Muscle of arm (tissue), 12 donors: ENCODE data around the gene KRTAP3-2. TPM values are rescaled to one million over a fixed set of nuclear protein-coding genes. Genes with fewer than 3 reads are reported as not detected.

ENCODE experiments used
- DNase-seq: peaks from one replicate; pipeline ENCODE4 v3.0.0-alpha.2; 2013
- polyA plus RNA-seq, 12 donors: library from polyadenylated mRNA; unstranded; fragments of 120-200 nt; gene quantifications; one replicate each; pipeline ENCODE4 v1.2.1, GENCODE V29; 2013; ENCODE audit not compliant: insufficient read length in 12 of 12

KRTAP3-2 gene
- polyA plus RNA-seq, 12 donors = 0.22 to 1.4 (median 0.86) TPM; not detected in 3

DNA sequence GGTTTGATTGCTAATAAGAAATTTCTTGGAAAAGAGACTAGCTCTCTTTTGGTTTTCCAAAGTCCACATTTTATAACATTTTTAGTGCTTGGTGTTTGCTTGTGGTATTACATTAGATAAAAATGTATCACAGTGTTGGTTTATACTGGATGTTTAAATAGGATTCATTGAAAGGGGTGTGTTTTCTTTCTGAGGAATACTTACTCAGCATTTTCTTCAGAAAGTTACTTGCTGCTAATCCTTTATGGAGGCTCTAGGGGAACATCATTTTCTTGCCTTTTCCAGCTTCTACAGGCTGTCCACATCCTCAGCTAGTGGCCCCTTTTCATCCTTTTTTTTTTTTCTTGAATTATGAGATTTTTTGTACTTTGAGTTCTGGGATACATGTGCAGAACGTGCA is 32.1 kb downstream of the KRTAP3-2 start:
- DNase-seq = no peak

DNA sequence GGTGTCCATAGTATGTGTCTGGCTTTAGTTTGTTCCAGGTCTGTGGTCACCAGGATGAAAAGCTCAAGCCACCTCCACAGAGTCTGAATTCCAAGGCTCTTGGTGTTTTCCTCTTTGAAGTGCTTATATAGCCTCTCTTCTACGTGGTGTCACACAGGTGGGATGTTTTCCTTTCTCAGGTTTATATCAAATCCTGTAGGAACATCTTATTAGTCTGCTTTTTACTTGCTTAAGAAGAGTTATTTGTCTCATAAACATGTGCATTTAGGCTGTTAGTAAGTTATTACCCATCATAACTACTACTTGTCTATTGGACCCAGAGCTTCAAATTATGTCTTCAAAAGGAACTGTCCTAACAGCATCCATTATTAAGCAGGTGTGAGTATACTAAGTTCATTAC is 32.9 kb downstream of the KRTAP3-2 start, which contains the start of gene KRT39:
KRT39 (minus strand) TSS at position 101 of the 400 bp plus-strand sequence; CDS start at position 9, 92 bp downstream.
- DNase-seq = no peak

DNA sequence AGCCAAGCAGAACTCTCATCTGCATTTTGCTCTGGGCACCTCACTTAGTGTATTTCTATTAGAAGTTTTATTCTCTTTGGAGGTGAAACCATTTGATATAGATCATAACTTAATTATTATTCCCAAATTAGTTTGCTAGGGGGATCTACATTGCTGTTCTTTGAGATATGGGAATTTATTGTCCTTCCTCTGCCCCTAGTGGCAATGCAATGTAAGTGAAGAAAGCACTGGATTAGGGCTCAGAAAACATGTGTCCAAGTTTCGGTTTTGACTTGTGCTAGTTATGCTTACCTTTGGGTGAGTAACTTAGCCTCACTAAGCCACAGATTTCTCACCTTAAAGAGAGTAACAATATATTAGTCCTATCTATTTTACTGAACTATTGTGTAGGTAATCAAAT is 35.9 kb downstream of the KRTAP3-2 start:
- DNase-seq = no peak

DNA sequence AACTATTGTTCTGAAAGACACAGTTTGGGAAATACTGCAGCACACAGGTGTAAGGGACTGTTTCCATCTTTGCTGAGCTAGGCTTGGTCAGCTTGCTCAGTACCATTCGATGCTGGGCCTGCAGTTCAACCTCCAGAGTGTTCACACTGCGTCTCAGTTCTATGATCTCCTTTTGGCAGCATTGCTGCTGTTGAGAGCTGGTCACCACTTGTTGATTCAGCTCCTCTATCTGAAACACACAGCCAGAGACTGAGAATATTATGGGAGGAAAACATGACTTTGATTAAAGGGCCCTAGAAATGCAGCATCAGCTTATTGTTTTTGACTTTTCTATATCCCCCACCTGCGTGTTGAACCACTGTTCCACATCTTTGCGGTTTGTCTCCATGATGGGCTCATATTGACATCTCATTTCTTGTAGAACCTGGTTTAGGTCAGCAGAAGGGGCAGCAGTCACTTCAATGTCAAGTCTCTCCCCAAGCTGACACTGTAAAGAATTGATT is 37.6 kb downstream of the KRTAP3-2 start:
- DNase-seq = no peak

DNA sequence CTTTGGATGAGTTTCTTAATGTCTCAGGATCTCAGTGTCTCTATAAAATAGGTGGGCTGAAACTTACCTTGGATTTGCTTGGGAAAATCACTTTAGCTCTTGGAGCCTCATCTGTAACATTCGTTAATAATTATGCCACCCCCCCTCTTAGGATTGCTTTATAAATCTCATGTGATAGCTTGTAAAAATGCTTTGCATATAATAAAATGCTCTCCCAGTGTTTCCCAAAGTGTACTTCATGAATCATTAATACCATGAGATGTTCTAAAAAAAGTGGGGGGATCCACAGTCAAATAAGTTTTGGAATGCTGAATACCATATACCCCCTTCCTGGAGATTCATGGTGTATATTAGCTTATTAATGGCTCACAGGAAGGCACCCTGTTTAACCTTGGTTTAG is 38.1 kb downstream of the KRTAP3-2 start:
- no peak for DNase-seq

DNA sequence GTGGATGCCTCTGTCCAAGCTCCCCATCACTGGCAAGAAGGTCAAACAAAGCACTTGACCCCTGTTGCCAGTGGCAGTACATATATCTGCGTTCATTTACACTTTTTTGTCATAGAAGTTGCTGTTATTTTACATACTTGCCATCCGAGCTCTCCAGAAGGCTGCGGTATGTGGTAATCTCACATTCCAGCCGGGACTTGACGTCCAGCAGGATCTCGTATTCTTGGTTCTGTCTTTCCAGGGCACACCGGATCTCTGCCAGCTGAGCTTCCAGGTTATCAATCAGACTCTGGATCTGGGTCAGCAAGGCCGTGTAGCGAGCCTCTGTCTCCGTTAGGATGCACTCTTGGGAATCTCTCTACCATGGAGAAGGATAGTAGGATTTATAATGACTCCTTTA is 39.6 kb downstream of the KRTAP3-2 start:
- DNase-seq = no peak

DNA sequence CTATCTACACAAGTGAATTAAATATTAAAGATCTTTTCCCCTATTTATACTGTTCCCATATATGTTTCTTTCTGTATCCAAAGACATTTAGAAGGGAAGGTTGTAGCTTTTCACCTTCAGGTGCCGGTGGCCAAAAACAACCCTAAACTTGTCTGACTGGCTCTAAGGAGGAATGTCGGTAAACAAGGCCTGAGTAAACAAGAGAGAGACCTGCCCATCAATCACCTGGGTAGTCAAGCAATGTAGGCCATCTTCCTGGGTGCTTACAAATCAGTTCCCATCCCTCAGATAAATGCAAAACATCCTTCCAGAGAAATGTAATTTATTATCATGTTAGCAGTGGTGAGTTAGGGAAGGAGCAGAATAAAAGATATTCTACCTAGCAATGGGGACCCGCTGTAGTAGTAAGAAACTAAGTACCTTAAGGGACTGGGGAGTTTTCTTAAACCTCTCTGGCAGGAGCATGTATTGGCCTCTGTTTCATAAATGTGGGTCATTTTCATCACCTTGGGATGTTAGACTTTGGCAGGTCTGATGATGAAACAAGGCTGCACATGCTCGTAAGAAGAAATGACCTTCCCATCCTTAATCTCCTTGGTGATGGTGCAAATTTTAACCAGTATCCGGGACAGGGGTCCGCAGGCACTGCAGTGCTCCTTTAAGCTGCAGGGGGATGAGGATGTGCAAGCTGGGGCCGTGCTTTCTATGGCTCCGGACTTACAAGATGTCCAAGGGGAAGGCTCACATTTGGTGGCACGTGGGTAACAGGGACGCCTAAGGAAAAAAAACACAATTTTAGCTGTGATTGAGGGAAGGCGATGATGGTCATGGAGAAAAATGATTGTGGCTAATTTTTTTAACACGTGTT is 41.4 kb downstream of the KRTAP3-2 start:
- no peak for DNase-seq

DNA sequence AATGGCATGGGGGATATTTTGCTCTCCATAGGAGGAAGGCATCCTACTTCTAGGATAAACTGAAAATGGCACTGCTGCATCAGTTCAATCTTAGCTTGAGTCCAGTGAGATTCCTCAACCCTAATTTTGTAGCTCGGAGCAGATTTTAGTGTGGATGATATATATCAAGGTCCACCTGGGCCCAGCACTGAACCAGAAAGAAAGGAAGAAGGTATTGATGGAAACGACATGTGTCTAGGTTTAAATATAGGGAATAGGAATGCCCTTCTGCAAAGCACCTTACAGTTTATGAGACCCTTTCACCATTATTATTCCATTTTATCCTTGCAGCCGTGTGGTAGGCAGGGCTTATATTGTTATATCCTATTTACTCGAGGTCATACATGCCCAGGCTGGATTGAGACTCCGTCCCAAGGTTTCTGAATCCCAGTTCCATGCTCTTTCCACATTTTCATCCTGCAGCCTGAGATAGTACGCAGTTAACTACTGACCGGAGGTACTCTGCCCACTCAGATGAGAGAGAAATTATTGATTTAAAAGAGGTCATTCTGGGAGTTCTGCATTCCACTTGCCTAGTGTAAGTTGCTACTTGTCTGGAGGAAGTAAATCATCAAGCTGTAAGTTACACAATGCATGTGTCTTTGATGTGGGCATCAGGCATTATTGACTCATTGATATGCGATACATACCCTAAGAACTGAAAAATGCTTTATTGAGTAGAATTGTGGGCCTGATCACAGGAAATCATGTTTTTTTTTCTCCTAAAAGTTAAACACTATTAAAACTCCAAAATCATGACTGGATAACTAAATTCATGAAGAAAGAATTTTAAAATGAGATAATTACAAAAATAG is 43.1 kb downstream of the KRTAP3-2 start:
- DNase-seq = no peak

DNA sequence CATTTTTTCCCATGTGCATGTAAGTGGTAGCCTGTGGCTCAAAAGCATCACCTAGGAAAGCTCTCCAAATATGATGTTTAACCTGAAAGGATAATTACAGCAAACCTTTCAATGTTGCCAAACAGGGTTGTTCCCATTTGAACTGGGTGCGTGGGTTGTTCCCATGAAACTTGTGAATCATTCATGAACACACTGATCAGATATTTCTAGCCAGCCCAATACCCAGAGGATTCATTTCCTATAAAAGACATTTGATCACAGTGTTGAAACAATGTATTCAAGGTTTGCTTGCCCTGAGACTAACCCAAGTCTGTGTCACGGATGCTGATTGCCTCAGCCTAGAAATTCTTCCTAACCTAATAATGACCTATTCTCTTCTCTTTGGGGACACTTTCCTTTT is 45.8 kb downstream of the KRTAP3-2 start:
- DNase-seq = no peak

DNA sequence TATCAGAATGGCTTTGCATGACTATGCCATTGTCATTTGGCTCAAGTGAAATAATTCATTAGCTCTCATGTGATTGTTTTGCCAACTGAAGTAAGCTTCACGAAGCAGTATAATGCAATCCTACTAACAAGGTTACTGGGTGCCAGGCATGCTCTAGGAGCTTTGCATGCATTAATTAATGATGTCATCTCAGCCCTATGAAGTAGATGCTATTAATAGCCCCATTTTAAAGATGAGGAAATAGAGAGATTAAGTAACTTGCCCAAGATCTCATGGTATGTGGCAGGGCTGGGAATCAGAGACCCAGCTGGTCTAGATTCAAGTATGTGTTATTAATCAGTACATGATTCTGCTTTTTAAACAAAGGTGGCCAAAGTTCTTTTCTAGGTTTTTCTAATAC is 47.0 kb downstream of the KRTAP3-2 start:
- no peak for DNase-seq

DNA sequence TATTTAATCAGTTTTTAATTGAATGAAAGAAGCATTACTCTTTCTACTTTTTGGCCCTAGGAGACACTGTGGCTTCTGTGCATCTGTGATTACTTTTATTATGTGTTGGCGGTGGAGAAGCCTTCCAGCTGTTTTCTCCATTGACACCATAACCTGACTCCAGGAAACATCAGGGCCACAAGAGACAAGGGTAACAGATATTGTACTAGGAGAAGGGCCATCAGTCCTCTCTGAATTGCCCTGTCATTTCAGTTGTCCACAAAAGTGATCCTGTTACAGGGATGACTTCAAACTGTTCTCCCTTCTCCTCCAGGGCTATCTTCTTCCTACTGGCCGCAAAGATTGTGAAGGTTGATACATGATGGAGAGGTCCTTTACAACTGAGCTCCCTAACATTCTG is 47.6 kb downstream of the KRTAP3-2 start:
- no peak for DNase-seq

DNA sequence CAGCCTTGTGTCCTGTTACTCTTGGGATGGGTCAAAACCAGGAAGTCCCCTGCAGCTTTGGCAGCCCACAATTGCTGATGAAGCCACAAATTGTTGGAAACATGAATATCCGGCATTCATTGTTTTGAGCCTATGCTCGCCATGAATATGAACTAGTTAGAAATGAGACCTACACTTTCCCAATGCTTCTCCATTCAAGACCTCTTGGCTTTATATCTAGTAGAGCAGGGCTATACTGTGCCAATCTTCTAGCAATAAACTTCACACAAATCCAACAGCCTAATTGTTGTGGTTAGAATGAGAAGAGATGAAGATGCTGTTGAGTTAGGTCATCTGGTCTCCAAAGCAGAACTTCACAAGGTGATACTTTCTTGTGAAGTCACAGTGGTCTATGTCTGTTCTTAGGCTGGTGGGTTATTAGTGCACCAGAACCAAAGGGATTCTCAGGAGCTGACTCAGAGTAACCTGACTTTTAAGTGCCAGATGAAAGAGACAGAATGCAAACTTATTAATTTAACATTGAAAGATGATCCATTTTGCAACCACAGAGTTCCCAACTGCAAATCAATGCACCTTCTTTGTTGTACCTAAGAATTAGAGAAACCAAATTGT is 48.6 kb downstream of the KRTAP3-2 start:
- DNase-seq = no peak

DNA sequence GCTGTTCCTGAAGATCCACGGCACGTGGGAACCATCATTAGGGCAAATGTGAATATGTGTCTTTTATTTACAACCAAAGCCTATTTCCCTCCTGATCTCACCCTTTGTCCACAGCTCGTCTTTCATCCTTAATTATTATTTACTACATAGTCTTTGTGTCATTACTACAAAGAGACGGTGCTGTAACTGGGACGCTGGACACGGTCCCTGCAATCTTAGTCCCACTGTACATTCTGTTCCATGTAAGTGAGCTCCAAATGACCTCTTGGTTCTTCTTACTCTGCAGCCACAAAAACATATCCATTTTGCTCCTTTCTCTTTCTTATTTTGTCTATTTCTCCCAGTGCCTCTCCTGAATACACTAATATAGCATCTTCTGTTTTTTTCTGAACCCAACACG is 49.5 kb downstream of the KRTAP3-2 start:
- no peak for DNase-seq

DNA sequence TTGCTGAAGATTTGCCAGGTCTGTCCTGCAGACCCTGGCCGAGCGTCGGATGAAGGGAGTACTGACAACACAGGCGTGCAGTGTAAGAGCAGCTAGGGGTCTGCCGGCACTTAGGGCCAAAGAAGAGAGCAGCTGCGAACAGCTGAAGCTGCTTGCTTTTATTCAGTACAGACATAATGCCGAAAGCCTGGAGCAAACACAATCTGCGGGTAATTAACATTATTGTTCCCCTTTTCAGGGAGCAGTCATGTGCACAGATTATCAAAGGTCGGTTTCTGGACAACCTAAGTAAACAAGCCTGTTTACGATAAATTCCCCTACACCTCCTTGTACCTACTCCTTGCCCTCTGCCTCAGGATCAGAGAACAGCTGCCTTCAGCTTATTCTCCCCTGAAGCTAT is 50.3 kb downstream of the KRTAP3-2 start:
- DNase-seq = peak; percentile 2

Other genes starting within 250 kb of the KRTAP3-2 start
- under 1 TPM in 4 of 12 donors, not detected in 8; 0.15 to 0.33 (median 0.21) TPM for gene KRT25, start 244.6 kb downstream of the KRTAP3-2 start, polyA plus RNA-seq
- gene KRT26, start 227.7 kb downstream of the KRTAP3-2 start, polyA plus RNA-seq = not detected
- gene KRT27, start 217.4 kb downstream of the KRTAP3-2 start, polyA plus RNA-seq = not detected
- not detected for gene KRT28, start 199.9 kb downstream of the KRTAP3-2 start, polyA plus RNA-seq
- 1,000 to 10,000 TPM in 1 of 12 donors, 100 to 1,000 TPM in 2, 10 to 100 TPM in 8, not detected in 1; 26.9 to 1,201 (median 45.0) TPM for gene KRT10, start 177.3 kb downstream of the KRTAP3-2 start, polyA plus RNA-seq
- 1 to 10 TPM in 1 of 12 donors, under 1 TPM in 6, not detected in 5; 0.07 to 2.8 (median 0.31) TPM for gene KRT12, start 132.7 kb downstream of the KRTAP3-2 start, polyA plus RNA-seq
- gene KRT20, start 114.7 kb downstream of the KRTAP3-2 start, polyA plus RNA-seq = 1 to 10 TPM in 1 of 12 donors, under 1 TPM in 4, not detected in 7; 0.07 to 1.9 (median 0.22) TPM
- gene KRT23, start 62.3 kb downstream of the KRTAP3-2 start, polyA plus RNA-seq = 10 to 100 TPM in 3 of 12 donors, under 1 TPM in 6, not detected in 3; 0.12 to 25.1 (median 0.44) TPM
- gene KRT39, start 33.0 kb downstream of the KRTAP3-2 start, polyA plus RNA-seq = 10 to 100 TPM in 1 of 12 donors, 1 to 10 TPM in 9, not detected in 2; 2.3 to 12.3 (median 6.3) TPM
- 10 to 100 TPM in 5 of 12 donors, 1 to 10 TPM in 5, not detected in 2; 3.1 to 16.4 (median 11.0) TPM for gene KRT40, start 15.6 kb downstream of the KRTAP3-2 start, polyA plus RNA-seq
- gene KRTAP3-3, start 5.7 kb downstream of the KRTAP3-2 start, polyA plus RNA-seq = not detected
- not detected for gene KRTAP3-1, start 9.2 kb upstream of the KRTAP3-2 start, polyA plus RNA-seq
- not detected for gene KRTAP1-5, start 27.3 kb upstream of the KRTAP3-2 start, polyA plus RNA-seq
- not detected for gene KRTAP1-4, start 30.3 kb upstream of the KRTAP3-2 start, polyA plus RNA-seq
- gene KRTAP1-3, start 35.0 kb upstream of the KRTAP3-2 start, polyA plus RNA-seq = not detected
- gene KRTAP1-1, start 41.5 kb upstream of the KRTAP3-2 start, polyA plus RNA-seq = not detected
- gene KRTAP2-1, start 47.4 kb upstream of the KRTAP3-2 start, polyA plus RNA-seq = not detected
- gene KRTAP2-2, start 55.3 kb upstream of the KRTAP3-2 start, polyA plus RNA-seq = not detected
- gene KRTAP2-3, start 60.2 kb upstream of the KRTAP3-2 start, polyA plus RNA-seq = under 1 TPM in 2 of 12 donors, not detected in 10; 0.49 to 0.57 TPM
- not detected for gene KRTAP2-4, start 66.0 kb upstream of the KRTAP3-2 start, polyA plus RNA-seq
- gene KRTAP4-7, start 84.2 kb upstream of the KRTAP3-2 start, polyA plus RNA-seq = not detected
- gene KRTAP4-8, start 98.2 kb upstream of the KRTAP3-2 start, polyA plus RNA-seq = not detected
- gene KRTAP4-16, start 102.3 kb upstream of the KRTAP3-2 start, polyA plus RNA-seq = not detected
- not detected for gene KRTAP4-9, start 105.5 kb upstream of the KRTAP3-2 start, polyA plus RNA-seq
- gene KRTAP4-11, start 118.5 kb upstream of the KRTAP3-2 start, polyA plus RNA-seq = not detected
- not detected for gene KRTAP4-12, start 124.3 kb upstream of the KRTAP3-2 start, polyA plus RNA-seq
- not detected for gene KRTAP4-6, start 140.6 kb upstream of the KRTAP3-2 start, polyA plus RNA-seq
- gene KRTAP4-5, start 149.9 kb upstream of the KRTAP3-2 start, polyA plus RNA-seq = not detected
- gene KRTAP4-4, start 160.8 kb upstream of the KRTAP3-2 start, polyA plus RNA-seq = not detected
- gene KRTAP4-3, start 168.3 kb upstream of the KRTAP3-2 start, polyA plus RNA-seq = not detected
- gene KRTAP4-2, start 178.3 kb upstream of the KRTAP3-2 start, polyA plus RNA-seq = not detected
- gene KRTAP4-1, start 185.0 kb upstream of the KRTAP3-2 start, polyA plus RNA-seq = not detected
- gene KRTAP9-1, start 190.0 kb upstream of the KRTAP3-2 start, polyA plus RNA-seq = not detected
- gene KRTAP9-2, start 226.7 kb upstream of the KRTAP3-2 start, polyA plus RNA-seq = not detected
- gene KRTAP9-3, start 232.5 kb upstream of the KRTAP3-2 start, polyA plus RNA-seq = not detected
- not detected for gene KRTAP9-8, start 238.1 kb upstream of the KRTAP3-2 start, polyA plus RNA-seq
- gene KRTAP9-4, start 249.8 kb upstream of the KRTAP3-2 start, polyA plus RNA-seq = not detected